GM12801 (cell line): ENCODE data around the gene KLF5.

Experiments
- CTCF ChIP-seq: IDR thresholded peaks from one replicate; pipeline ENCODE4 v1.5.1; 2011; ENCODE audit warnings: control low read depth; ENCODE audit not compliant: insufficient read length; ENCODE audit errors: extremely low read depth

Gene KLF5

DNA sequence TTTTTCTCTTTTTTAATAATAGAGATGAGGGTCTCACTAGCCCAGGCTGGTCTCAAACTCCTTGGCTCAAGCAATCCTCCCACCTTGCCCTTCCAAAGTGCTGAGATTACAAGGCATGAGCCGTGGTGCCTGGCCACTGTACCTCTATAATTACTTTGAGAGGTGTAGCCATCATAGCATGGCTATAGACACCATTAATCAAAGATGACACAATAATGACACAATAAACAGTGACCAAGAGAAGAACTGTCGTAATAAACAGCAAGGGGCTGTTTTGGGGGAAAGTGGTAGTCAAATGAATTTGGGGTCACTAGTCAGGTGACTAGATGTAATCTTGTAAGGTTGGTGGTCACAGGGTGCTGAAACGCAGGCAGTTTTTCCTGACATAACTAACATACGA is 30.4 kb downstream of the KLF5 start:
- TF ChIP-seq CTCF: no peak

- no peak for TF ChIP-seq CTCF
Measured at GRCh38 chr13:73090116-73090822, 31.5 kb downstream of the KLF5 start.

DNA sequence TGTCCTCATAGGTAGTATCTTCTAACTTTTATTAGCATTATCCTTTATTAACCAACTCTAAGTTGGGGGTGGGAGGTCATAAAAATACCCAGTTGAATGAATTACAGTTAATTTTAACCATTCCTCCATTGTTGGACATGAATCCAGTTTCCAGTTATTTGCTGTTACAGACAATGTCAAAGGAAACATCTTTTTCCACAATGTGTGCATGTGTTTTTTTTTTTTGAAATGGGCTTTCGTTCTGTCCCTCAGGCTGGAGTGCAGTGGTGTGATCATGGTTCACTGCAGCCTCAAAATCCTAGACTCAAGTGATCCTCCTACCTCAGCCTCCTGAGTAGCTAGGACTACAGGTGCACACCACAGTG is 32.0 kb downstream of the KLF5 start:
- no peak for TF ChIP-seq CTCF

- TF ChIP-seq CTCF: no peak
Measured at GRCh38 chr13:73092829-73093228, 34.0 kb downstream of the KLF5 start.

DNA sequence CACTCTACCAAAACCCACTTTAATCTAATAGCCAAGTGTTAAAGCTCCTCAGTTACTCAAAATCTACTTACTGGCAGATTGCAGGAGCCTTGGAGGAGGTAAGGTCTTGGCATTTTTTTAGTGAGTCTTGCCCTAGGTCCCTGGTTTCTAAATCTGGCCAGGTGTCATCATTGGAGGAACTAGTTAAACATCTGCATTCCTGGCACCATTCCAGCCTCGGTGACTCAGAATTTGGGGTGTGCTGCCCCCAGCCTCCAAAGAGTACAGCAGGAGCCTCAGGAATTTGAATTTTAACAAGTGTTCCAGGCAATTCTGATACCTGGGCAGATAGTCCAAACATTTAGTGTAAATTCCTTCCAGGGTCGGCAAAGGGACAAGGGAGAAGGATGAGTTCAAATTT is 37.4 kb downstream of the KLF5 start:
- no peak for TF ChIP-seq CTCF

GRCh38 chr13:73096638-73097037 is 37.8 kb downstream of the KLF5 start:
- TF ChIP-seq CTCF: no peak

DNA sequence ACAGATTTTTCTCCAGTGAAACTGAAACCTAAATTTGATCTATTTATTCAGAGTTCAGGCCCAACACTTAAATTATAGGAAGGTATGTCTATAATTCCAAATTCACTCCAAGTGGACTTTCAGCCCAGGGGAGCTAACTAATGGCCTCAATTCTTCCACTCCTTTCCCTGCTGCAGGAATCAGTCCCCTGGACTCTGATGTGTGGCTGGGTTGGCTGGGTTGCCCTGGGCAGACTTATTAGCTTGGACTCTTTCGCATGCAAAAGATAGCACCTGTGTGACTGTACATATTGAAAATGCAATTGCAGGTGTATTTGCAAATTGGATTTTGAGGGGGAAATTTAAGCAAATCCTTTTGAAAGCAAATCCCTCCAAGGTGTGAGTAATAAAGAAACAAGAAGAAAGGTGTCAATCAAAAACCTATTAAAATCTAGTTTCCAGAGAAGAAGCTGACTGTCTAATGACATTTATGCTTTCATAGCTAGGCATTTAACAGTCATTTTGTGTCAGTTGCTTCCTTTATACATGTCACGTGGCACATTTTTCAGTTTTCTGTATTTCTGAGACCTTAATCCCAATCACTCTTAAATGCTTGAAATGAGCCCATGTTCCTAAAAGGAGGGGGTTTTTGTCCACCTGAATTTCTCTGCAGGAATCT is 42.7 kb downstream of the KLF5 start:
- no peak for TF ChIP-seq CTCF
